Gastrocnemius medialis (tissue), 4 donors: ENCODE measurements around the gene TXLNB. TPM values are rescaled to one million over a fixed set of nuclear protein-coding genes. Genes with fewer than 3 reads are reported as not detected.

ENCODE experiments used
- total RNA-seq, 4 donors: library from RNA; depleted of rRNA; stranded (reverse); fragments of >200 nt; gene quantifications; one replicate each; pipeline versions ENCODE4 v1.1.0 to v1.2.3, GENCODE V29; 2016

Gene TXLNB
- total RNA-seq, 4 donors from 2014 or later: 58.3 to 197 (median 124) TPM

Other genes starting within 250 kb of the TXLNB start
- 10 to 100 TPM; 34.5 to 59.1 (median 47.2) TPM for gene HECA, start 156.9 kb downstream of the TXLNB start, total RNA-seq
- gene CITED2, start 82.7 kb upstream of the TXLNB start, total RNA-seq: 100 to 1,000 TPM in 3 of 4 donors, 10 to 100 TPM in 1; 70.8 to 395 (median 345) TPM